ENCODE results near the gene SLX4IP. TPM values are rescaled to one million over a fixed set of nuclear protein-coding genes. Genes with fewer than 3 reads are reported as not detected.

Gene SLX4IP
- total and polyA plus RNA-seq, 2 of the 13 experiments (the other 11 are each of a cell fraction or from before 2014, with no cell fraction given) = 3.6 to 7.3 TPM

DNA sequence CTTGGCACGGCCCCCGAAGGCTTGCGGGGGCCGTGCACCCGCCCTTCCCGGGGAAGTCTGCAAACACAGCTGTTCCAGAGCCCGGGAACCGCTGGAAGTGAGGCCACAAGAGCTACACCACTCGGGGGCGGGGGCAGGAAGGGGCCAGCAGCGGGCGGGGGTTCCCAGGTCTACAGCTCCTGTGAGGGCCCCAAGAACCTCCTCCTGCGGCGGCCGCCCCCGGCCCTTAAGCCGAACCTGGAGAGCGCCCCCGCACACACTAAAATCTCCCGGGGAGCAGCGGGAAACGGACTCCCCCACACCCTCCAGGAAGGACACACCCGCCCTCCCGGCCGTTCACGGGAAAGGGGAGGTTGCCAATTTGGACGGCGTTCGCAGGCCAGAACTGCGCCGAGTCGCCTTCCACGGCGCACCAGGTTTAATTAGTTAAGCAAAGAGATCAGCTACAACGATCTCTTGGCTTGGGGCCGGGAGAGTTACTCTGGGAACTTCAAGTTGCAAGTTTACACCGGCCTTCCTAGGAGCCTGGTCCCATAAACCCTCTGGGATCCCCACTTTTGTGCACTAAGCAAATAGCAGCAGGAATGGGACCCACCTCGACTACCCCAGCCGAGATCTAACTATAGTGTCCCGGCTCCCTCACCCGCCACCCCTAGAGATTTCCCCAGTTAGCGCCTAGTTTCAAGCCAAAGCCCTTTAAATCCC, 237.0 kb downstream of the SLX4IP start (continued):
- TF ChIP-seq, protein P1, sequence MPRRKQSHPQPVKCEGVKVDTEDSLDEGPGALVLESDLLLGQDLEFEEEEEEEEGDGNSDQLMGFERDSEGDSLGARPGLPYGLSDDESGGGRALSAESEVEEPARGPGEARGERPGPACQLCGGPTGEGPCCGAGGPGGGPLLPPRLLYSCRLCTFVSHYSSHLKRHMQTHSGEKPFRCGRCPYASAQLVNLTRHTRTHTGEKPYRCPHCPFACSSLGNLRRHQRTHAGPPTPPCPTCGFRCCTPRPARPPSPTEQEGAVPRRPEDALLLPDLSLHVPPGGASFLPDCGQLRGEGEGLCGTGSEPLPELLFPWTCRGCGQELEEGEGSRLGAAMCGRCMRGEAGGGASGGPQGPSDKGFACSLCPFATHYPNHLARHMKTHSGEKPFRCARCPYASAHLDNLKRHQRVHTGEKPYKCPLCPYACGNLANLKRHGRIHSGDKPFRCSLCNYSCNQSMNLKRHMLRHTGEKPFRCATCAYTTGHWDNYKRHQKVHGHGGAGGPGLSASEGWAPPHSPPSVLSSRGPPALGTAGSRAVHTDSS (CRISPR knock-in tag; conservative IDR thresholded peaks at IDR 0.05) = no peak
- TF ChIP-seq ZNF530 (CRISPR knock-in tag; IDR thresholded peaks at IDR 0.05; ENCODE audit: low read depth) (no peak), ZNF510 (CRISPR knock-in tag; IDR thresholded peaks at IDR 0.05; ENCODE audit: low read depth) (no peak), ZNF878 (CRISPR knock-in tag; IDR thresholded peaks at IDR 0.05) (no peak), NCOR1 (IDR thresholded peaks at IDR 0.05; ENCODE audit: borderline replicate concordance, low read length) (peak; percentile 11; the same call in 1 of the 2 replicates), ZNF562 (CRISPR knock-in tag; IDR thresholded peaks at IDR 0.05; ENCODE audit: borderline replicate concordance) (no peak), NFIB (CRISPR knock-in tag; IDR thresholded peaks at IDR 0.05; ENCODE audit: borderline replicate concordance) (no peak), ZNF772 (CRISPR knock-in tag; IDR thresholded peaks at IDR 0.05) (no peak; the same call in 1 of the 2 replicates), NCOA1 (CRISPR knock-in tag; IDR thresholded peaks at IDR 0.05) (no peak)
- TF ChIP-seq, protein P2, sequence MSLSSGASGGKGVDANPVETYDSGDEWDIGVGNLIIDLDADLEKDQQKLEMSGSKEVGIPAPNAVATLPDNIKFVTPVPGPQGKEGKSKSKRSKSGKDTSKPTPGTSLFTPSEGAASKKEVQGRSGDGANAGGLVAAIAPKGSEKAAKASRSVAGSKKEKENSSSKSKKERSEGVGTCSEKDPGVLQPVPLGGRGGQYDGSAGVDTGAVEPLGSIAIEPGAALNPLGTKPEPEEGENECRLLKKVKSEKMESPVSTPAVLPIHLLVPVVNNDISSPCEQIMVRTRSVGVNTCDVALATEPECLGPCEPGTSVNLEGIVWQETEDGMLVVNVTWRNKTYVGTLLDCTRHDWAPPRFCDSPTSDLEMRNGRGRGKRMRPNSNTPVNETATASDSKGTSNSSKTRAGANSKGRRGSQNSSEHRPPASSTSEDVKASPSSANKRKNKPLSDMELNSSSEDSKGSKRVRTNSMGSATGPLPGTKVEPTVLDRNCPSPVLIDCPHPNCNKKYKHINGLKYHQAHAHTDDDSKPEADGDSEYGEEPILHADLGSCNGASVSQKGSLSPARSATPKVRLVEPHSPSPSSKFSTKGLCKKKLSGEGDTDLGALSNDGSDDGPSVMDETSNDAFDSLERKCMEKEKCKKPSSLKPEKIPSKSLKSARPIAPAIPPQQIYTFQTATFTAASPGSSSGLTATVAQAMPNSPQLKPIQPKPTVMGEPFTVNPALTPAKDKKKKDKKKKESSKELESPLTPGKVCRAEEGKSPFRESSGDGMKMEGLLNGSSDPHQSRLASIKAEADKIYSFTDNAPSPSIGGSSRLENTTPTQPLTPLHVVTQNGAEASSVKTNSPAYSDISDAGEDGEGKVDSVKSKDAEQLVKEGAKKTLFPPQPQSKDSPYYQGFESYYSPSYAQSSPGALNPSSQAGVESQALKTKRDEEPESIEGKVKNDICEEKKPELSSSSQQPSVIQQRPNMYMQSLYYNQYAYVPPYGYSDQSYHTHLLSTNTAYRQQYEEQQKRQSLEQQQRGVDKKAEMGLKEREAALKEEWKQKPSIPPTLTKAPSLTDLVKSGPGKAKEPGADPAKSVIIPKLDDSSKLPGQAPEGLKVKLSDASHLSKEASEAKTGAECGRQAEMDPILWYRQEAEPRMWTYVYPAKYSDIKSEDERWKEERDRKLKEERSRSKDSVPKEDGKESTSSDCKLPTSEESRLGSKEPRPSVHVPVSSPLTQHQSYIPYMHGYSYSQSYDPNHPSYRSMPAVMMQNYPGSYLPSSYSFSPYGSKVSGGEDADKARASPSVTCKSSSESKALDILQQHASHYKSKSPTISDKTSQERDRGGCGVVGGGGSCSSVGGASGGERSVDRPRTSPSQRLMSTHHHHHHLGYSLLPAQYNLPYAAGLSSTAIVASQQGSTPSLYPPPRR (CRISPR knock-in tag; IDR thresholded peaks at IDR 0.05; ENCODE audit: borderline replicate concordance) = no peak
- TF ChIP-seq, protein P3, sequence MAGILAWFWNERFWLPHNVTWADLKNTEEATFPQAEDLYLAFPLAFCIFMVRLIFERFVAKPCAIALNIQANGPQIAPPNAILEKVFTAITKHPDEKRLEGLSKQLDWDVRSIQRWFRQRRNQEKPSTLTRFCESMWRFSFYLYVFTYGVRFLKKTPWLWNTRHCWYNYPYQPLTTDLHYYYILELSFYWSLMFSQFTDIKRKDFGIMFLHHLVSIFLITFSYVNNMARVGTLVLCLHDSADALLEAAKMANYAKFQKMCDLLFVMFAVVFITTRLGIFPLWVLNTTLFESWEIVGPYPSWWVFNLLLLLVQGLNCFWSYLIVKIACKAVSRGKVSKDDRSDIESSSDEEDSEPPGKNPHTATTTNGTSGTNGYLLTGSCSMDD (CRISPR knock-in tag; IDR thresholded peaks at IDR 0.05) = no peak
- TF ChIP-seq, protein P4, sequence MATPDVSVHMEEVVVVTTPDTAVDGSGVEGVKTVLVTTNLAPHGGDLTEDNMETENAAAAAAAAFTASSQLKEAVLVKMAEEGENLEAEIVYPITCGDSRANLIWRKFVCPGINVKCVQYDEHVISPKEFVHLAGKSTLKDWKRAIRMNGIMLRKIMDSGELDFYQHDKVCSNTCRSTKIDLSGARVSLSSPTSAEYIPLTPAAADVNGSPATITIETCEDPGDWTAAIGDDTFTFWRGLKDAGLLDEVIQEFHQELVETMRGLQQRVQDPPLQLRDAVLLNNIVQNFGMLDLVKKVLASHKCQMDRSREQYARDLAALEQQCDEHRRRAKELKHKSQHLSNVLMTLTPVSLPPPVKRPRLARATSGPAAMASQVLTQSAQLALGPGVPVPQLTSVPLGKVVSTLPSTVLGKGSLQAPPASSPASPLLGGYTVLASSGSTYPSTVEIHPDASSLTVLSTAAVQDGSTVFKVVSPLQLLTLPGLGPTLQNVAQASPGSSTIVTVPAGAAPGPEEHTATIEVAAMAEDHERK (CRISPR knock-in tag; IDR thresholded peaks at IDR 0.05; ENCODE audit: low read depth) = no peak
- TF ChIP-seq, protein P5, sequence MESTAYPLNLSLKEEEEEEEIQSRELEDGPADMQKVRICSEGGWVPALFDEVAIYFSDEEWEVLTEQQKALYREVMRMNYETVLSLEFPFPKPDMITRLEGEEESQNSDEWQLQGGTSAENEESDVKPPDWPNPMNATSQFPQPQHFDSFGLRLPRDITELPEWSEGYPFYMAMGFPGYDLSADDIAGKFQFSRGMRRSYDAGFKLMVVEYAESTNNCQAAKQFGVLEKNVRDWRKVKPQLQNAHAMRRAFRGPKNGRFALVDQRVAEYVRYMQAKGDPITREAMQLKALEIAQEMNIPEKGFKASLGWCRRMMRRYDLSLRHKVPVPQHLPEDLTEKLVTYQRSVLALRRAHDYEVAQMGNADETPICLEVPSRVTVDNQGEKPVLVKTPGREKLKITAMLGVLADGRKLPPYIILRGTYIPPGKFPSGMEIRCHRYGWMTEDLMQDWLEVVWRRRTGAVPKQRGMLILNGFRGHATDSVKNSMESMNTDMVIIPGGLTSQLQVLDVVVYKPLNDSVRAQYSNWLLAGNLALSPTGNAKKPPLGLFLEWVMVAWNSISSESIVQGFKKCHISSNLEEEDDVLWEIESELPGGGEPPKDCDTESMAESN (CRISPR knock-in tag; conservative IDR thresholded peaks at IDR 0.05) = no peak
